Measurements from ENCODE around the gene ADAMTS9. TPM values are rescaled to one million over a fixed set of nuclear protein-coding genes. Genes with fewer than 3 reads are reported as not detected.

The ADAMTS9 gene
- total RNA-seq, 2 donors from 2014 or later, result 16.1 to 38.0 TPM

DNA sequence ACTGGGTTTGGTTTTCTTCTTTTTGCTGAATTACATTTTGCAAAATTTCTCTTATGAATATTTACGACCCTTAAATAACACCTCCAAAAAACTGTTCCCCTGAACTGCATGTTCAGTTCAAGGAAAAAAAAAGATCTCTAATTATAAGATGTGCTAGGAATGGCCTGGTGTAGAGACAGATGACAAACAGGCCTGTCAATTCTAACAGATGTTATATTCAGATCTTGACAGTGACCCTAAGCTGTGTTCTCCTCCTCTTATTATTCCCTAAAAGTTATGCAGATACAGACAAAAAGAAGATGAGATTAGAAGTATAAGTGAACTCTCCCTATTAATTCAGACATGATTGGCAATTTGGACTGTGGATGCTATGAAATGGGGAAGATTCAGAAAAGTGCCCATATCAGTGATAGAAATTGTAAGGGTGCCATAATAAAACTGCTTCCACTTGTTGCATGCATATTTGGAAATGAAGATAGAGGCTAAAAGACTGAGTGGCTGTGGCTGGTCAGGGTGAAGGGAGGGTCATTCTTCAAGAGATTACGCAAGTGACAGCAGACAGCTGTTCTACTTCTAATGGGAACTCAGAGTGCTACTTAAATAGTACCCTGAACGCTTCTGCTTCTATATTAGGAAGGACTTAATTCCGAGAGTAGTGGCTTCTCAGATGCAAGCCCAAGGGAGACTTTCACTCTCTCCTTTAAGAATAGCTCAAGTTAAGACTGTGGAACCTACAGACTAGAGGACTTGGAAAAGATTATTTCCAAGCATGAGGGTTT, 75.5 kb downstream of the ADAMTS9 start:
- Mint-ChIP-seq H3K27me3 (ENCODE audit: insufficient read depth) (no peaks in the 10 kb centered on the region), H3K4me1 (peaks cover 14% of the 10 kb centered on the region), H3K9me3 (no peaks in the 10 kb centered on the region), H3K36me3 (ENCODE audit: low read depth) (peaks cover 9% of the 10 kb centered on the region), H3K4me3 (no peak overlapping the region), H3K27ac (peak overlapping the region; percentile 59)
- H3K9me3 ChIP-seq (ENCODE audit: control insufficient read depth, low read length), result no peaks in the 10 kb centered on the region
- H3K27me3 ChIP-seq (ENCODE audit: control insufficient read depth, insufficient read depth, low read length, poor library complexity, severe bottlenecking), result no peaks in the 10 kb centered on the region
- H3K36me3 ChIP-seq (ENCODE audit: control insufficient read depth, insufficient read depth, low read length), result peaks cover 34% of the 10 kb centered on the region
- no peak overlapping the region for H3K4me3 ChIP-seq (ENCODE audit: low read length)
- TF ChIP-seq, protein P1, sequence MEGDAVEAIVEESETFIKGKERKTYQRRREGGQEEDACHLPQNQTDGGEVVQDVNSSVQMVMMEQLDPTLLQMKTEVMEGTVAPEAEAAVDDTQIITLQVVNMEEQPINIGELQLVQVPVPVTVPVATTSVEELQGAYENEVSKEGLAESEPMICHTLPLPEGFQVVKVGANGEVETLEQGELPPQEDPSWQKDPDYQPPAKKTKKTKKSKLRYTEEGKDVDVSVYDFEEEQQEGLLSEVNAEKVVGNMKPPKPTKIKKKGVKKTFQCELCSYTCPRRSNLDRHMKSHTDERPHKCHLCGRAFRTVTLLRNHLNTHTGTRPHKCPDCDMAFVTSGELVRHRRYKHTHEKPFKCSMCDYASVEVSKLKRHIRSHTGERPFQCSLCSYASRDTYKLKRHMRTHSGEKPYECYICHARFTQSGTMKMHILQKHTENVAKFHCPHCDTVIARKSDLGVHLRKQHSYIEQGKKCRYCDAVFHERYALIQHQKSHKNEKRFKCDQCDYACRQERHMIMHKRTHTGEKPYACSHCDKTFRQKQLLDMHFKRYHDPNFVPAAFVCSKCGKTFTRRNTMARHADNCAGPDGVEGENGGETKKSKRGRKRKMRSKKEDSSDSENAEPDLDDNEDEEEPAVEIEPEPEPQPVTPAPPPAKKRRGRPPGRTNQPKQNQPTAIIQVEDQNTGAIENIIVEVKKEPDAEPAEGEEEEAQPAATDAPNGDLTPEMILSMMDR (conservative IDR thresholded peaks at IDR 0.05), result no peak
- no peak overlapping the region for H3K9ac ChIP-seq (ENCODE audit: extremely low read depth, low read length, poor library complexity, severe bottlenecking)
- H3K4me1 ChIP-seq (ENCODE audit: control insufficient read depth, insufficient read depth, low read length), result peaks cover 6% of the 10 kb centered on the region
- DNase-seq, result no peak
- WGBS, 2 experiments (ENCODE audit: insufficient coverage in 1 of 2, insufficient read length in 1 of 2), result 93 to 97% methylated on average over 3 of the region's 4 CpGs
- no peak overlapping the region for H3K27ac ChIP-seq (ENCODE audit: low read depth, low read length)

DNA sequence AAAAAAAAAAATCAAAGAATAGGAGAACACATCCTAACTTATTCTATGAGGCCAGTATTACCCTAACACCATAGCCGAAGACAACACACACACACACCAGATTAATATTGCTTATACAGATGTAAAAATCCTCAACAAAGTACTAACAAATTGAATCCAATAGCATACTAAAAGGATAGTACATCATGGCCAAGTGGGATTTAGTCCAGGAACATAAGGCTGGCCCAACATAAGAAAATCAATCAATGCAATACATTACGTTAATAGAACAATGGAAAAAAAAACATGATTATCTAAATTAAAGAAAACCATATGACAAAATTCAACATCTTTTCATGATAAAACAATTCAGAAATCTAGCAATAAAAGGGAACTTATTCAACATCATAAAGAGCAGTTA, 79.1 kb downstream of the ADAMTS9 start:
- H3K4me3 ChIP-seq (ENCODE audit: low read length), result no peak overlapping the region
- H3K9me3 Mint-ChIP-seq, result no peaks in the 10 kb centered on the region
- no peaks in the 10 kb centered on the region for H3K9me3 ChIP-seq (ENCODE audit: control insufficient read depth, low read length)
- no peak overlapping the region for H3K27ac Mint-ChIP-seq
- H3K36me3 Mint-ChIP-seq (ENCODE audit: low read depth), result peaks cover 1% of the 10 kb centered on the region
- H3K27ac ChIP-seq (ENCODE audit: low read depth, low read length), result no peak overlapping the region
- H3K9ac ChIP-seq (ENCODE audit: extremely low read depth, low read length, poor library complexity, severe bottlenecking), result no peak overlapping the region
- no peak for DNase-seq
- TF ChIP-seq, protein P1 (conservative IDR thresholded peaks at IDR 0.05), result no peak
- no peak overlapping the region for H3K4me3 Mint-ChIP-seq
- peaks cover 32% of the 10 kb centered on the region for H3K36me3 ChIP-seq (ENCODE audit: control insufficient read depth, insufficient read depth, low read length)
- no peaks in the 10 kb centered on the region for H3K27me3 Mint-ChIP-seq (ENCODE audit: insufficient read depth)
- peaks cover 14% of the 10 kb centered on the region for H3K4me1 Mint-ChIP-seq
- WGBS, 2 experiments (ENCODE audit: insufficient coverage in 1 of 2, insufficient read length in 1 of 2), result 92% methylated on average over 2 of the region's 2 CpGs; no CpG with 5 or more reads in 1 of the 2 experiments
- H3K4me1 ChIP-seq (ENCODE audit: control insufficient read depth, insufficient read depth, low read length), result peaks cover 6% of the 10 kb centered on the region
- no peaks in the 10 kb centered on the region for H3K27me3 ChIP-seq (ENCODE audit: control insufficient read depth, insufficient read depth, low read length, poor library complexity, severe bottlenecking)

DNA sequence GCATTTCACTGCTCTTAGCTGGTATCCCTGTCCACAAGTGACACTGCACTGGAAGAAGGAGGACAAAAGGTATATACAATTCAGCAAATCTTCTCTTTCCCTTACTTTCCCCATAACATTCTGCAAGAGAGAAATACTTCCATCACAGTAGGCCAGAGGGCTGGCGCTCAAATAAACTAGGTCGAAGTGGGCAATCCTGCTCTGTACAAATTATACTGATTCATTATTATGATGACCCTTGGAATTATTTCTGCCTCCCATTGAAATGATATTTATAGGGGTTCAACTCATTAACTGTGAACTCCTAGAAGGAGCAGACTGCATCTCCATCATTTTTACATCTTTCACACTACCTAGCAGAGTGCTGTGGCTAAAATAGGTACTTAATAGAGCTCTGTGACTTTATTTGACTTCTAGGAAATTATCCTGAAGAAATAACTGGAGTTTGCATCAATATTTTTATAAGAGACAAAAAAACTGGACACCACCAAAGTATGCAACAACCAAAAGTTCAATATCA, 80.7 kb downstream of the ADAMTS9 start:
- no peaks in the 10 kb centered on the region for H3K4me1 Mint-ChIP-seq
- no peaks in the 10 kb centered on the region for H3K9me3 ChIP-seq (ENCODE audit: control insufficient read depth, low read length)
- H3K36me3 ChIP-seq (ENCODE audit: control insufficient read depth, insufficient read depth, low read length), result peaks cover 34% of the 10 kb centered on the region
- no peaks in the 10 kb centered on the region for H3K4me1 ChIP-seq (ENCODE audit: control insufficient read depth, insufficient read depth, low read length)
- H3K27me3 Mint-ChIP-seq (ENCODE audit: insufficient read depth), result no peaks in the 10 kb centered on the region
- H3K9me3 Mint-ChIP-seq, result no peaks in the 10 kb centered on the region
- H3K27ac Mint-ChIP-seq, result no peak overlapping the region
- 88% methylated on average over 2 of the region's 2 CpGs; no CpG with 5 or more reads in 1 of the 2 experiments for WGBS, 2 experiments (ENCODE audit: insufficient coverage in 1 of 2, insufficient read length in 1 of 2)
- H3K4me3 Mint-ChIP-seq, result no peak overlapping the region
- H3K9ac ChIP-seq (ENCODE audit: extremely low read depth, low read length, poor library complexity, severe bottlenecking), result no peak overlapping the region
- TF ChIP-seq, protein P1 (conservative IDR thresholded peaks at IDR 0.05), result no peak
- no peak overlapping the region for H3K4me3 ChIP-seq (ENCODE audit: low read length)
- DNase-seq, result no peak
- no peaks in the 10 kb centered on the region for H3K27me3 ChIP-seq (ENCODE audit: control insufficient read depth, insufficient read depth, low read length, poor library complexity, severe bottlenecking)
- H3K36me3 Mint-ChIP-seq (ENCODE audit: low read depth), result peaks cover 3% of the 10 kb centered on the region
- no peak overlapping the region for H3K27ac ChIP-seq (ENCODE audit: low read depth, low read length)

All from endodermal cell (in vitro differentiated cells).